ENCODE results near the gene ZNF574.

GRCh38 chr19:42113641-42114348 is 37.8 kb downstream of the ZNF574 start:
- TF ChIP-seq POLR2AphosphoS5 (IDR thresholded peaks at IDR 0.05) (no peak), CTCF (IDR thresholded peaks at IDR 0.05) (no peak)
